WTC11 (cell line): ENCODE results near the gene FHOD1. TPM values are rescaled to one million over a fixed set of nuclear protein-coding genes. Genes with fewer than 3 reads are reported as not detected.

ENCODE experiments used
- ATAC-seq: fragments of 200-7000 bp; cut with Tn5 transposase; 2 replicates; pipeline ENCODE4 v1.10.0; 2021; ENCODE audit warnings: mild to moderate bottlenecking, moderate library complexity
- CTCF ChIA-PET: fragments of 300-600 bp; sonication (Branson Sonifier 250); formaldehyde crosslinking; loops from one replicate; lab custom pipeline; 2021; ENCODE audit warnings: antibody characterized with exemption; lab: Charles Lee
- POLR2A ChIA-PET: fragments of 350-600 bp; sonication (Branson Sonifier 250); formaldehyde crosslinking; loops from one replicate; lab custom pipeline; 2021; ENCODE audit warnings: antibody characterized with exemption; lab: Charles Lee
- DNase-seq: peaks from one replicate; pipeline ENCODE4 v3.0.0; 2021; ENCODE audit warnings: low spot score
- H3K27ac Mint-ChIP-seq: 2 replicates; pipeline ENCODE4 v1.8.0; 2021; ENCODE audit warnings: mixed read lengths
- H3K27me3 Mint-ChIP-seq: 2 replicates; pipeline ENCODE4 v1.8.0; 2021; ENCODE audit warnings: low read depth, mild to moderate bottlenecking, moderate library complexity, mixed read lengths
- H3K36me3 Mint-ChIP-seq: 2 replicates; pipeline ENCODE4 v1.8.0; 2021; ENCODE audit warnings: mixed read lengths
- H3K4me1 Mint-ChIP-seq: 2 replicates; pipeline ENCODE4 v1.8.0; 2022; ENCODE audit warnings: mixed read lengths
- H3K4me3 Mint-ChIP-seq: 2 replicates; pipeline ENCODE4 v1.8.0; 2021; ENCODE audit warnings: mild to moderate bottlenecking, moderate library complexity, mixed read lengths
- H3K9me3 Mint-ChIP-seq: 2 replicates; pipeline ENCODE4 v1.8.0; 2021; ENCODE audit warnings: mixed read lengths
- CREB1 ChIP-seq: sonication (generic); formaldehyde crosslinking; IDR thresholded peaks from 2 replicates; pipeline ENCODE4 v1.8.0; 2023; ENCODE audit warnings: mild to moderate bottlenecking, missing genetic modification reagents
- CREM ChIP-seq: sonication (generic); formaldehyde crosslinking; IDR thresholded peaks from 2 replicates; pipeline ENCODE4 v1.8.1; 2022; ENCODE audit warnings: mild to moderate bottlenecking, missing genetic modification reagents, moderate library complexity
- GRHL2 ChIP-seq: fragments of 250-450 bp; sonication (Bioruptor Pico); IDR thresholded peaks from 2 replicates; pipeline ENCODE4 v1.8.0; 2022; ENCODE audit warnings: mild to moderate bottlenecking, moderate library complexity; ENCODE audit not compliant: insufficient replicate concordance, severe bottlenecking
- KAT7 ChIP-seq: sonication (generic); formaldehyde crosslinking; IDR thresholded peaks from 2 replicates; pipeline ENCODE4 v1.8.1; 2023; ENCODE audit warnings: missing genetic modification reagents, mild to moderate bottlenecking, borderline replicate concordance
- NFYB ChIP-seq: sonication (generic); formaldehyde crosslinking; conservative IDR thresholded peaks from 2 replicates; pipeline ENCODE4 v1.8.0; 2022; ENCODE audit warnings: low read depth, missing genetic modification reagents
- OVOL2 ChIP-seq: fragments of 250-450 bp; sonication (Bioruptor Pico); IDR thresholded peaks from 2 replicates; pipeline ENCODE4 v1.9.0; 2021; ENCODE audit warnings: mild to moderate bottlenecking, borderline replicate concordance
- SOX15 ChIP-seq: fragments of 250-450 bp; sonication (Bioruptor Pico); IDR thresholded peaks from 2 replicates; pipeline ENCODE4 v1.9.0; 2021; ENCODE audit warnings: mild to moderate bottlenecking
- ZNF121 ChIP-seq: sonication (generic); formaldehyde crosslinking; IDR thresholded peaks from 2 replicates; pipeline ENCODE4 v1.8.0; 2023; ENCODE audit warnings: missing genetic modification reagents
- total RNA-seq: library from RNA; stranded (reverse); gene quantifications from 3 replicates; pipeline ENCODE4 v1.2.3, GENCODE V29; 2021
- TF ChIP-seq, protein P1 (sequence below): sonication (generic); formaldehyde crosslinking; IDR thresholded peaks from 2 replicates; pipeline ENCODE4 v1.8.0; 2023; ENCODE audit warnings: missing genetic modification reagents, mild to moderate bottlenecking, borderline replicate concordance
- TF ChIP-seq, protein P2 (sequence below): sonication (generic); formaldehyde crosslinking; conservative IDR thresholded peaks from 2 replicates; pipeline ENCODE4 v1.8.1; 2022; ENCODE audit warnings: mild to moderate bottlenecking, missing genetic modification reagents
- TF ChIP-seq, protein P3 (sequence below): sonication (generic); formaldehyde crosslinking; IDR thresholded peaks from 2 replicates; pipeline ENCODE4 v1.8.1; 2022; ENCODE audit warnings: low read depth, missing genetic modification reagents, borderline replicate concordance
- TF ChIP-seq, protein P4 (sequence below): sonication (generic); formaldehyde crosslinking; IDR thresholded peaks from 2 replicates; pipeline ENCODE4 v1.8.1; 2022; ENCODE audit warnings: mild to moderate bottlenecking, missing genetic modification reagents, moderate library complexity, borderline replicate concordance
- TF ChIP-seq, protein P5 (sequence below): sonication (generic); formaldehyde crosslinking; IDR thresholded peaks from 2 replicates; pipeline ENCODE4 v1.8.1; 2023; ENCODE audit warnings: mild to moderate bottlenecking, missing genetic modification reagents

The FHOD1 gene
- total RNA-seq, 1 experiment from 2014 or later = 81.3 TPM

DNA sequence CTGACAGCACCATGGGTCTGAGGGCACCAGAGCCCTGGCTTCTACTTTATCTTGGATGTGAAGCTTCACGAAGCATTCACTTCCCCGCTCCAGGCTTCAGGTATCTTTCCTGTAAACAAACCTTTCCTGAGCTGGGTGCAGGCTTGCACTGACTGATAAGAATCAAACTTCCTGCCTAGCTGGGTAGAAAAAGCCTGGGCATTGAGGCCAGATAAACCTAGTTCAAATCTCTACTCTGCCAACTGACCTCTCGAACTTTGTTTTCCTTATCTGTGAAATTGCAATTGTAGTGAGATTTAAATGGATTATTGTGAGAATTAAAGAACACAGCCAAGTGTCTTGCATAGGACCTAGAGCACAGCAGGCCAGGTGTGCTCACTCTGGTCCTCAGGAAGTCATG lies 23.3 kb downstream of the FHOD1 start (continued):
- TF ChIP-seq, protein P1, sequence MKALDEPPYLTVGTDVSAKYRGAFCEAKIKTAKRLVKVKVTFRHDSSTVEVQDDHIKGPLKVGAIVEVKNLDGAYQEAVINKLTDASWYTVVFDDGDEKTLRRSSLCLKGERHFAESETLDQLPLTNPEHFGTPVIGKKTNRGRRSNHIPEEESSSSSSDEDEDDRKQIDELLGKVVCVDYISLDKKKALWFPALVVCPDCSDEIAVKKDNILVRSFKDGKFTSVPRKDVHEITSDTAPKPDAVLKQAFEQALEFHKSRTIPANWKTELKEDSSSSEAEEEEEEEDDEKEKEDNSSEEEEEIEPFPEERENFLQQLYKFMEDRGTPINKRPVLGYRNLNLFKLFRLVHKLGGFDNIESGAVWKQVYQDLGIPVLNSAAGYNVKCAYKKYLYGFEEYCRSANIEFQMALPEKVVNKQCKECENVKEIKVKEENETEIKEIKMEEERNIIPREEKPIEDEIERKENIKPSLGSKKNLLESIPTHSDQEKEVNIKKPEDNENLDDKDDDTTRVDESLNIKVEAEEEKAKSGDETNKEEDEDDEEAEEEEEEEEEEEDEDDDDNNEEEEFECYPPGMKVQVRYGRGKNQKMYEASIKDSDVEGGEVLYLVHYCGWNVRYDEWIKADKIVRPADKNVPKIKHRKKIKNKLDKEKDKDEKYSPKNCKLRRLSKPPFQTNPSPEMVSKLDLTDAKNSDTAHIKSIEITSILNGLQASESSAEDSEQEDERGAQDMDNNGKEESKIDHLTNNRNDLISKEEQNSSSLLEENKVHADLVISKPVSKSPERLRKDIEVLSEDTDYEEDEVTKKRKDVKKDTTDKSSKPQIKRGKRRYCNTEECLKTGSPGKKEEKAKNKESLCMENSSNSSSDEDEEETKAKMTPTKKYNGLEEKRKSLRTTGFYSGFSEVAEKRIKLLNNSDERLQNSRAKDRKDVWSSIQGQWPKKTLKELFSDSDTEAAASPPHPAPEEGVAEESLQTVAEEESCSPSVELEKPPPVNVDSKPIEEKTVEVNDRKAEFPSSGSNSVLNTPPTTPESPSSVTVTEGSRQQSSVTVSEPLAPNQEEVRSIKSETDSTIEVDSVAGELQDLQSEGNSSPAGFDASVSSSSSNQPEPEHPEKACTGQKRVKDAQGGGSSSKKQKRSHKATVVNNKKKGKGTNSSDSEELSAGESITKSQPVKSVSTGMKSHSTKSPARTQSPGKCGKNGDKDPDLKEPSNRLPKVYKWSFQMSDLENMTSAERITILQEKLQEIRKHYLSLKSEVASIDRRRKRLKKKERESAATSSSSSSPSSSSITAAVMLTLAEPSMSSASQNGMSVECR (CRISPR knock-in tag) = no peak

DNA sequence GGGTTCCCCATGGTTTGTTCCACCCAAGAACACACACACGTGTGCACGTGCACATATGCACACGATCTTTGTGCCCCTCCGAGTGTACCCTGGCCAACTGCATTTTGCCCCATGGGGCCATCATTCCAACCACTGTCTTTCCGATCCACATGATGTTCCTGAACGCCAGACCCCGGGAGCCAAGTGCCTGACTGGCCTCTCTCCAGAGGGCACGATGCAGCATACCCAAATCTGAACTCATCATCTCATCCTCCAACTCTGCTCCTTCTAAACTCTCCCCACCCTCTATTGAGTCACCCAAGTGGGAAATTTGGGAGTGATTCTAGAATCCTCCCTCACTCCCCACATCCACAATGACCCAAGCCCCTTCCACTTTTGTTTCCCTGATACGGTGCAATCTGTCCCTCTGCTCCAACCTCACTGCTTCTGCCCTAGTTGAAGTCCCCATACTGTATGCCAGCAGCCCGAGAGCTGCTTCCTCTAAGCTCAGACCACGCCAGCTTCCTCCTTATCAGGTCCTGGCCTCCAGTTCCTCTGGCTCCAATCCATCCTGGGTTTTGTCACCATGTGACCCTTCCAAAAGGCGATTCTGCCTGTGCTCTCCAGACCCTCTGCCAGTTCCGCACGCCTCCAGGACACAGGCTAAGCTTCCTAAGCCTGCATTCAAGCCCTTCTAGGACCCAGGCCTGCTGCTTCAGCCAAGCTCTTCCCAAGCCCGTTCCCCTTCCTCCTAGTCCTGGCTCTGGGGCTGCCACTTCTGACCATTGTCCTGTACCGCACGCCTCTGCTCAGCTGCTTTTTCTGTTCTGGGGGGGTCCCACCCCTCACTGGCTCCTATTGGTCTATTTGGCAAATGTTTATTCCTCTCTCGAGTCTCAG lies 30.4 kb downstream of the FHOD1 start:
- Mint-ChIP-seq H3K27ac (peak overlapping the region; percentile 24; the same call in 1 of the 2 replicates), H3K36me3 (no peaks in the 10 kb centered on the region)
- POLR2A ChIA-PET = interaction anchor here (0.6 kb wide), 1 partner anchor 16 kb away, joined by 3 read pairs; no protein-coding TSS in a partner anchor
- no peak for ATAC-seq
- TF ChIP-seq, protein P1 (CRISPR knock-in tag) = no peak
- TF ChIP-seq, protein P2, sequence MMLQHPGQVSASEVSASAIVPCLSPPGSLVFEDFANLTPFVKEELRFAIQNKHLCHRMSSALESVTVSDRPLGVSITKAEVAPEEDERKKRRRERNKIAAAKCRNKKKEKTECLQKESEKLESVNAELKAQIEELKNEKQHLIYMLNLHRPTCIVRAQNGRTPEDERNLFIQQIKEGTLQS (CRISPR knock-in tag) = no peak
- TF ChIP-seq CREM (CRISPR knock-in tag) (no peak), KAT7 (CRISPR knock-in tag) (no peak), OVOL2 (CRISPR knock-in tag) (no peak), CREB1 (CRISPR knock-in tag) (no peak), GRHL2 (no peak), ZNF121 (CRISPR knock-in tag) (no peak), NFYB (CRISPR knock-in tag) (no peak), SOX15 (no peak)
- TF ChIP-seq, protein P3, sequence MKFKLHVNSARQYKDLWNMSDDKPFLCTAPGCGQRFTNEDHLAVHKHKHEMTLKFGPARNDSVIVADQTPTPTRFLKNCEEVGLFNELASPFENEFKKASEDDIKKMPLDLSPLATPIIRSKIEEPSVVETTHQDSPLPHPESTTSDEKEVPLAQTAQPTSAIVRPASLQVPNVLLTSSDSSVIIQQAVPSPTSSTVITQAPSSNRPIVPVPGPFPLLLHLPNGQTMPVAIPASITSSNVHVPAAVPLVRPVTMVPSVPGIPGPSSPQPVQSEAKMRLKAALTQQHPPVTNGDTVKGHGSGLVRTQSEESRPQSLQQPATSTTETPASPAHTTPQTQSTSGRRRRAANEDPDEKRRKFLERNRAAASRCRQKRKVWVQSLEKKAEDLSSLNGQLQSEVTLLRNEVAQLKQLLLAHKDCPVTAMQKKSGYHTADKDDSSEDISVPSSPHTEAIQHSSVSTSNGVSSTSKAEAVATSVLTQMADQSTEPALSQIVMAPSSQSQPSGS (CRISPR knock-in tag) = no peak
- TF ChIP-seq, protein P4, sequence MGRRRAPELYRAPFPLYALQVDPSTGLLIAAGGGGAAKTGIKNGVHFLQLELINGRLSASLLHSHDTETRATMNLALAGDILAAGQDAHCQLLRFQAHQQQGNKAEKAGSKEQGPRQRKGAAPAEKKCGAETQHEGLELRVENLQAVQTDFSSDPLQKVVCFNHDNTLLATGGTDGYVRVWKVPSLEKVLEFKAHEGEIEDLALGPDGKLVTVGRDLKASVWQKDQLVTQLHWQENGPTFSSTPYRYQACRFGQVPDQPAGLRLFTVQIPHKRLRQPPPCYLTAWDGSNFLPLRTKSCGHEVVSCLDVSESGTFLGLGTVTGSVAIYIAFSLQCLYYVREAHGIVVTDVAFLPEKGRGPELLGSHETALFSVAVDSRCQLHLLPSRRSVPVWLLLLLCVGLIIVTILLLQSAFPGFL = no peak
- TF ChIP-seq, protein P5, sequence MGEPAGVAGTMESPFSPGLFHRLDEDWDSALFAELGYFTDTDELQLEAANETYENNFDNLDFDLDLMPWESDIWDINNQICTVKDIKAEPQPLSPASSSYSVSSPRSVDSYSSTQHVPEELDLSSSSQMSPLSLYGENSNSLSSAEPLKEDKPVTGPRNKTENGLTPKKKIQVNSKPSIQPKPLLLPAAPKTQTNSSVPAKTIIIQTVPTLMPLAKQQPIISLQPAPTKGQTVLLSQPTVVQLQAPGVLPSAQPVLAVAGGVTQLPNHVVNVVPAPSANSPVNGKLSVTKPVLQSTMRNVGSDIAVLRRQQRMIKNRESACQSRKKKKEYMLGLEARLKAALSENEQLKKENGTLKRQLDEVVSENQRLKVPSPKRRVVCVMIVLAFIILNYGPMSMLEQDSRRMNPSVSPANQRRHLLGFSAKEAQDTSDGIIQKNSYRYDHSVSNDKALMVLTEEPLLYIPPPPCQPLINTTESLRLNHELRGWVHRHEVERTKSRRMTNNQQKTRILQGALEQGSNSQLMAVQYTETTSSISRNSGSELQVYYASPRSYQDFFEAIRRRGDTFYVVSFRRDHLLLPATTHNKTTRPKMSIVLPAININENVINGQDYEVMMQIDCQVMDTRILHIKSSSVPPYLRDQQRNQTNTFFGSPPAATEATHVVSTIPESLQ = no peak
- TF ChIP-seq, all 79 proteins: peak for 0
- DNase-seq = no peak
- no peaks in the 10 kb centered on the region for H3K9me3 Mint-ChIP-seq
- H3K4me1 Mint-ChIP-seq = no peaks in the 10 kb centered on the region
- H3K4me3 Mint-ChIP-seq = no peak overlapping the region
- H3K27me3 Mint-ChIP-seq = peaks cover 55% of the 10 kb centered on the region
- CTCF ChIA-PET = interaction anchor here (0.8 to 1.0 kb wide), 3 partner anchors 17 to 68 kb away, joined by 3 to 5 read pairs (median 4); no protein-coding TSS in a partner anchor
